ENCODE measurements around the gene SEC14L5.
"Not testable (repeated sequence)": the region's sequence is repeated elsewhere in the genome, so short reads cannot be mapped to it uniquely, and the experiment has no call there.

Gene SEC14L5

GRCh38 chr16:4947722-4948503 is 10.2 kb upstream of the SEC14L5 start:
- ChIA-PET POLR2A (no interaction called here), CTCF (interaction anchor here (0.6 to 1.2 kb wide), 2 partner anchors 8 to 102 kb away, joined by 3 to 4 read pairs; partner anchors contain the start of genes GLYR1 and UBN1)
- DNase-seq (ENCODE audit: low read depth, low spot score): no peak
- TF ChIP-seq CTCF (IDR thresholded peaks at IDR 0.05; ENCODE audit: insufficient read depth, low read length, missing control alignments): no peak
- no peak overlapping the region for H3K4me3 ChIP-seq (ENCODE audit: low read depth, low read length)

- ChIA-PET POLR2A (no interaction called here), CTCF (interaction anchor here (1.2 kb wide), 1 partner anchor 103 kb away, joined by 4 read pairs; the partner anchor contains the start of genes GLYR1 and UBN1)
- TF ChIP-seq CTCF (IDR thresholded peaks at IDR 0.05; ENCODE audit: insufficient read depth, low read length, missing control alignments): no peak
- H3K4me3 ChIP-seq (ENCODE audit: low read depth, low read length): no peak overlapping the region
- no peak for DNase-seq (ENCODE audit: low read depth, low spot score)
Measured at GRCh38 chr16:4948903-4949766, 9.0 kb upstream of the SEC14L5 start.

GRCh38 chr16:4949986-4950385 is 8.1 kb upstream of the SEC14L5 start:
- no peak overlapping the region for H3K4me3 ChIP-seq (ENCODE audit: low read depth, low read length)
- CTCF ChIA-PET: no interaction called here
- no peak for TF ChIP-seq CTCF (IDR thresholded peaks at IDR 0.05; ENCODE audit: insufficient read depth, low read length, missing control alignments)
- POLR2A ChIA-PET: no interaction called here
- DNase-seq (ENCODE audit: low read depth, low spot score): no peak

- CTCF ChIA-PET; DNase-seq (ENCODE audit: low read depth, low spot score); H3K4me3 ChIP-seq (ENCODE audit: low read depth, low read length); POLR2A ChIA-PET: not testable (repeated sequence)
Measured at GRCh38 chr16:4951583-4951982, 6.5 kb upstream of the SEC14L5 start.

- ChIA-PET CTCF (interaction anchor here (1.2 to 3.9 kb wide), 14 partner anchors 8 to 450 kb away, joined by 3 to 26 read pairs (median 6); partner anchors contain the start of genes ANKS3, DNAAF8, GLYR1 and NUDT16L1), POLR2A (no interaction called here)
- TF ChIP-seq CTCF (IDR thresholded peaks at IDR 0.05; ENCODE audit: insufficient read depth, low read length, missing control alignments): no peak
- H3K4me3 ChIP-seq (ENCODE audit: low read depth, low read length): no peak overlapping the region
- no peak for DNase-seq (ENCODE audit: low read depth, low spot score)
Measured at GRCh38 chr16:4954714-4955113, 3.4 kb upstream of the SEC14L5 start.

- DNase-seq (ENCODE audit: low read depth, low spot score): no peak
- ChIA-PET POLR2A (no interaction called here), CTCF (interaction anchor here (1.1 to 3.9 kb wide), 12 partner anchors 13 to 450 kb away, joined by 4 to 26 read pairs (median 7); partner anchors contain the start of genes GLYR1, NUDT16L1, ROGDI and UBN1)
- peak overlapping the region; percentile 59 for H3K4me3 ChIP-seq (ENCODE audit: low read depth, low read length)
- TF ChIP-seq CTCF (IDR thresholded peaks at IDR 0.05; ENCODE audit: insufficient read depth, low read length, missing control alignments): no peak
Measured at GRCh38 chr16:4957420-4957719, 760 bp upstream of the SEC14L5 start.

Data from AG04449 (cell line).